Left ventricle myocardium inferior (tissue), 1 donor: ENCODE results near the gene SLC38A8. TPM values are rescaled to one million over a fixed set of nuclear protein-coding genes. Genes with fewer than 3 reads are reported as not detected.

Source experiments
- DNase-seq: peaks from one replicate; pipeline ENCODE4 v3.0.0-alpha.2; 2020
- H3K27ac ChIP-seq: fragments of 200-600 bp; replicated peaks from 2 replicates; pipeline ENCODE4 v1.8.0; 2021
- H3K27me3 ChIP-seq: fragments of 200-600 bp; 2 replicates; pipeline ENCODE4 v1.8.0; 2021; ENCODE audit warnings: low read depth
- H3K36me3 ChIP-seq: fragments of 200-600 bp; 2 replicates; pipeline ENCODE4 v1.8.0; 2021
- H3K4me1 ChIP-seq: fragments of 200-600 bp; 2 replicates; pipeline ENCODE4 v1.8.0; 2021
- H3K4me3 ChIP-seq: fragments of 200-600 bp; 2 replicates; pipeline ENCODE4 v1.8.0; 2021; ENCODE audit warnings: mild to moderate bottlenecking, moderate library complexity
- H3K9me3 ChIP-seq: fragments of 200-600 bp; replicated peaks from 2 replicates; pipeline ENCODE4 v1.8.0; 2021
- intact Hi-C: fragments of 100-400 bp; cut with micrococcal nuclease; formaldehyde crosslinking; loops from one replicate; pipeline ENCODE4 v1.11.0; 2022
- total RNA-seq: library from RNA; stranded (reverse); fragmentation: NEBNext Ultra II Directional; extraction: Animal tissue kit (Norgen Biotek cat#: 25700); gene quantifications from one replicate; pipeline ENCODE4 v1.2.1, GENCODE V29; 2021
- TF ChIP-seq, protein P1 (sequence below): fragments of 200-600 bp; IDR thresholded peaks from 2 replicates; pipeline ENCODE4 v1.8.0; 2021; ENCODE audit warnings: antibody characterized with exemption, mild to moderate bottlenecking, borderline replicate concordance
- donor health status: DM: no; HTN: yes; CAD: no; lungs with severe emphysema.

SLC38A8 gene
- total RNA-seq, 1 donor from 2014 or later = not detected

DNA sequence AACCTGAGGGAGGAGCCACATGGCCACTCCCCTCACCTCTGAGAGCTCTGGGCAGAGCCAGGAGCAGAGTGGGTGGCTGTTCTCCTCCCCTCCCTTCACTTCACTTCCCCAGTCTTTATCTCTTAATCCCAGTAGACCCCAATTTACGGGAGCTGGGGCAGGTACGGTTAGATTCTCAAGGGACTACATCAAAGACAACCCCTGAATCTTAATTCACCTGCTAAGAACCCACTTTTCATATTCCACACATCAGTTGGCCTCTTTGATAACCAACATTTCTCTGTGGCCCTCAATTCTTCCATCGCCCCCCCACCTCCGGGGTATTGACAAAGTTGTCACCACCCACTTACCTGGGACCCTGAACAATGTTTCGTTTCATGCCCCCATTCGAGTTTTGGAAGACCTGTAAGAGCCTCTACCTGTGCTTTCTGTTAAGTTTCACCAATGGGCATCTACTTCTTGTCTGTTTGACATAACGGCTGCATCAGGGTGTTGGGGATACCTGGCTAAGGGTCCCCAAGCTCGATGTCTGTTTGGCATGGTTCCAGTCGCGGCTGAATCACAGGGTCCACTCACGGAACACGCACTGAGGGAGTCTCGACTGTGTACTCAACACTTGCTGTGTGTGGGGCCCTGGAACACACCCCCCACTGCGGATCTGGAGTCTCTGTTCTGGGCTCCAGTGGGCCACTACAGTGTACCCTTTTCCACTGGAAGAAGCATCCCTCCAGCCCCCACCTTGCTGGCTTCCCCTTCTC is 27.8 kb downstream of the SLC38A8 start:
- intact Hi-C loops = no loop called here
- H3K27ac ChIP-seq = no peak overlapping the region
- peaks cover 5% of the 10 kb centered on the region for H3K27me3 ChIP-seq
- H3K9me3 ChIP-seq = no peaks in the 10 kb centered on the region
- H3K4me1 ChIP-seq = peaks cover 3% of the 10 kb centered on the region
- H3K36me3 ChIP-seq = no peaks in the 10 kb centered on the region
- TF ChIP-seq, protein P1, sequence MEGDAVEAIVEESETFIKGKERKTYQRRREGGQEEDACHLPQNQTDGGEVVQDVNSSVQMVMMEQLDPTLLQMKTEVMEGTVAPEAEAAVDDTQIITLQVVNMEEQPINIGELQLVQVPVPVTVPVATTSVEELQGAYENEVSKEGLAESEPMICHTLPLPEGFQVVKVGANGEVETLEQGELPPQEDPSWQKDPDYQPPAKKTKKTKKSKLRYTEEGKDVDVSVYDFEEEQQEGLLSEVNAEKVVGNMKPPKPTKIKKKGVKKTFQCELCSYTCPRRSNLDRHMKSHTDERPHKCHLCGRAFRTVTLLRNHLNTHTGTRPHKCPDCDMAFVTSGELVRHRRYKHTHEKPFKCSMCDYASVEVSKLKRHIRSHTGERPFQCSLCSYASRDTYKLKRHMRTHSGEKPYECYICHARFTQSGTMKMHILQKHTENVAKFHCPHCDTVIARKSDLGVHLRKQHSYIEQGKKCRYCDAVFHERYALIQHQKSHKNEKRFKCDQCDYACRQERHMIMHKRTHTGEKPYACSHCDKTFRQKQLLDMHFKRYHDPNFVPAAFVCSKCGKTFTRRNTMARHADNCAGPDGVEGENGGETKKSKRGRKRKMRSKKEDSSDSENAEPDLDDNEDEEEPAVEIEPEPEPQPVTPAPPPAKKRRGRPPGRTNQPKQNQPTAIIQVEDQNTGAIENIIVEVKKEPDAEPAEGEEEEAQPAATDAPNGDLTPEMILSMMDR = no peak
- no peak overlapping the region for H3K4me3 ChIP-seq
- no peak for DNase-seq

DNA sequence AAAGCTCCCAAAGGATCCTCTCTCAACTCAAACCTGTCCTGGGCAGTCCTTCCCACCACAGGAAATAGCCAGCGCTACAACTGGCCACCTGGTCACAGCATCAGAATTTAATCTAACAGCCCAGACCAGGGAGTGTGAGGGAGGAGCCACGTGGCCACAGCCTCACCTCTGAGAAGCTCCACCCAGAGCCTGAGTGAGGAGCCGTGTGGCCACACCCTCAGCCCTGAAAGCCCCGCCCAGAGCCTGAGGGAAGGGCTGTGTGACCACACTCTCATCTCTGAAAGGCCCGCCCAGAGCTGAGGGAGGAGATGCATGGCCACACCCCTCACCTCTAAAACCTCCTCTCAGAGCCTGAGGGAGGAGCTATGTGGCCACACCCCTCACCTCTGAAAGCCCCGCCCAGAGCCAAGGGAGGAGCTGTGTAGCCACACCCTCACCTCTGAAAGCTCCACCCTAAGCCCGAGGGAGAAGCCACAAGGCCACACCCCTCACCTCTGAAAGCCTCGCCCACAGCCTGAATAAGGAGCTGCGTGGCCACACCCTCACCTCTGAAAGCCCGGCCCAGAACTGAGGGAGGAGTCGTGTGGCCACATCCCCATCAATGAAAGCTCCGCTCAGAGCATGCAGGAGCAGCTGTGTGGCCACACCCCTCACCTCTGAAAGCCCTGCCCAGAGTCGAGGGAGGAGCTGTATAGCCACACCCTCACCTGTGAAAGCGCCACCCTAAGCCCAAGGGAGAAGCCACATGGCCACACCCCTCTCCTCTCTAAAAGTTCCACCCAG is 28.6 kb downstream of the SLC38A8 start:
- no peak for DNase-seq
- Histone ChIP-seq H3K27me3 (peaks cover 5% of the 10 kb centered on the region), H3K4me3 (no peak overlapping the region), H3K4me1 (no peaks in the 10 kb centered on the region), H3K27ac (no peak overlapping the region), H3K9me3 (no peaks in the 10 kb centered on the region), H3K36me3 (no peaks in the 10 kb centered on the region)
- TF ChIP-seq, protein P1 = no peak
- intact Hi-C loops = no loop called here

DNA sequence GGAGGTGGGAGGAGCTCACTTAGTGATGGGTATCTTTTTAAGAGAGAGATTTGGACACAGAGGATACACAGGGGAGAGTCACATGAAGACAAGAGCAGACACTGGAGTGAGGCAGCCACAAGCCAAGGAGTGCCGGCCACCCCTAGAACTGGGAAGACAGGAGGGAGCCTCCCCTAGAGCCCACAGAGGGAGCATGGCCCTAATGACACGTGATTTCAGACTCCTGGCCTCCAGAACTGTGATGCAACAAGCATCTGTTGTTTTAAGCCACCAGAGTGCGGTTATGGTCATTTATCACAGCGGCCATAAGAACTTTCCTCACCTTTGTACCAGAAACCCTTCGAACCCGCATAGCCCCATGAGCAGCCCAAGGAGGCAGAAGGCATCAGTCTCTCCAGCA is 33.3 kb downstream of the SLC38A8 start:
- no peaks in the 10 kb centered on the region for H3K4me1 ChIP-seq
- DNase-seq = no peak
- H3K4me3 ChIP-seq = no peak overlapping the region
- H3K36me3 ChIP-seq = no peaks in the 10 kb centered on the region
- H3K9me3 ChIP-seq = no peaks in the 10 kb centered on the region
- TF ChIP-seq, protein P1 = no peak
- intact Hi-C loops = no loop called here
- H3K27me3 ChIP-seq = peaks cover 4% of the 10 kb centered on the region
- H3K27ac ChIP-seq = no peak overlapping the region

DNA sequence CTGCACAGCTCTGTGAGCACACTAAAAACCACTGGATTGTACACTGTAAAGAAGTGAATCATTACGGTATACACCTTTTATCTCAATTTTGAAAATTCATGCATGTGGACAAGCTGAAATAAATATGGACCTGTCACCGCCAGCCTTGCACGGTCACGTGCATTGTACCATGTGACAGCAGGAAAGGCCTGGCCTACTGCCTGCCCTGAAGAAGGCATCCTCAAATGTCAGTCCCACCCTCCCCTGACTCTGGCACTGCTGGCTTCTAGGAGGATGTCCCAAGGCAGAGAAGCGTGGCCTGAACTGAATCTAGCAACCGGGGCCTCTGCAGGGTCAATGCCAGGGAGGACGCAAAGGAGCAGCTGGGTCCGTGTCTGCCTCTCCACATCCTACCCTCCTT is 34.6 kb downstream of the SLC38A8 start:
- Histone ChIP-seq H3K9me3 (no peaks in the 10 kb centered on the region), H3K36me3 (no peaks in the 10 kb centered on the region), H3K4me1 (no peaks in the 10 kb centered on the region), H3K4me3 (no peak overlapping the region), H3K27me3 (no peaks in the 10 kb centered on the region), H3K27ac (no peak overlapping the region)
- no peak for DNase-seq
- intact Hi-C loops = no loop called here
- TF ChIP-seq, protein P1 = no peak

DNA sequence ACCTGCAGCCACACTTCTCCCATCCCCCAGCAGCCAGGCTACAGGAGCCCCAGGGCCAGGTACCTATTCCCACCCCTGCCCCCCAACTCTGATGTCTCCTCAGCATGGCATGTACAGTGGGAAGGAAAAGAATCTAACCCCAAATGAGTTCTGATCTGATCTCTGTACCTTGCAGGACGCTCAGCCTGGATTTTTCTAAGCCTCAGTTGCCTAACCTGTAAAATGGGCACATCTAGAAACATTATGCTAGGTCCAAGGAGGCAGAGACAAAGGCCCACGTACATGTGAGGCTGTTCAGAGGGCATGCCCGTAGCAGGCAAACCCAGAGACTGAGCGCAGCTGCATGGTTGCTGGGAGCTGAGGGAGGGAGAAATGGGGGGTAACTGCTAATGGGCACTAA is 35.1 kb downstream of the SLC38A8 start:
- no peaks in the 10 kb centered on the region for H3K36me3 ChIP-seq
- intact Hi-C loops = no loop called here

More for the DNA sequence above, 35.1 kb downstream of the SLC38A8 start:
- no peak overlapping the region for H3K4me3 ChIP-seq
- H3K4me1 ChIP-seq = no peaks in the 10 kb centered on the region
- TF ChIP-seq, protein P1 = no peak
- no peak overlapping the region for H3K27ac ChIP-seq
- DNase-seq = no peak
- no peaks in the 10 kb centered on the region for H3K27me3 ChIP-seq
- no peaks in the 10 kb centered on the region for H3K9me3 ChIP-seq
